Suppressor macrophage (primary cell): Measurements from ENCODE around the gene RNF17.
"Not testable (repeated sequence)": the region's sequence is repeated elsewhere in the genome, so short reads cannot be mapped to it uniquely, and the experiment has no call there.

ENCODE experiments used
- DNase-seq, 4 experiments: peaks; one replicate each; pipeline ENCODE4 v3.0.0-alpha.2; 2020 to 2022

RNF17 gene

GRCh38 chr13:24742977-24743376 is 21.0 kb upstream of the RNF17 start:
- no peak for DNase-seq

GRCh38 chr13:24744247-24744646 is 19.7 kb upstream of the RNF17 start:
- DNase-seq = no peak

- DNase-seq = no peak
These were observed 18.5 kb upstream of the RNF17 start for GRCh38 chr13:24745516-24745860.

- DNase-seq = no peak
These were observed 17.9 kb upstream of the RNF17 start for GRCh38 chr13:24745861-24746617.

- peak in 1 of 4 experiments; percentile 12 for DNase-seq
These were observed 17.2 kb upstream of the RNF17 start for GRCh38 chr13:24746618-24747247.

- DNase-seq = no peak
These were observed 16.5 kb upstream of the RNF17 start for GRCh38 chr13:24747248-24748060.

GRCh38 chr13:24748061-24748400 is 15.9 kb upstream of the RNF17 start:
- no peak for DNase-seq

- DNase-seq = no peak
These were observed 4.8 kb upstream of the RNF17 start for GRCh38 chr13:24759197-24759596.

GRCh38 chr13:24764276-24764630 is 284 bp downstream of the RNF17 start:
- DNase-seq = no peak

- no peak for DNase-seq
These were observed 13.2 kb downstream of the RNF17 start for GRCh38 chr13:24777171-24777570.

- no peak for DNase-seq
These were observed 20.4 kb downstream of the RNF17 start for GRCh38 chr13:24784319-24784718.

GRCh38 chr13:24788538-24788937 is 24.6 kb downstream of the RNF17 start:
- DNase-seq = no peak

GRCh38 chr13:24802074-24802473 is 38.1 kb downstream of the RNF17 start:
- DNase-seq = no peak

- no peak for DNase-seq
These were observed 57.2 kb downstream of the RNF17 start for GRCh38 chr13:24821207-24821606.

- DNase-seq = no peak
These were observed 58.7 kb downstream of the RNF17 start for GRCh38 chr13:24822640-24823039.

- DNase-seq = not testable (repeated sequence)
These were observed 59.2 kb downstream of the RNF17 start for GRCh38 chr13:24823122-24823710.

GRCh38 chr13:24827799-24828198 is 63.8 kb downstream of the RNF17 start:
- no peak for DNase-seq

GRCh38 chr13:24834902-24835510 is 71.0 kb downstream of the RNF17 start:
- DNase-seq = peak in 1 of 4 experiments; percentile 22

- DNase-seq = not testable (repeated sequence)
These were observed 73.6 kb downstream of the RNF17 start for GRCh38 chr13:24837528-24837927.

- peak in 3 of 4 experiments; percentile 5 to 14 (median 9) for DNase-seq
These were observed 78.7 kb downstream of the RNF17 start for GRCh38 chr13:24842549-24843274.

GRCh38 chr13:24851546-24851945 is 87.6 kb downstream of the RNF17 start:
- DNase-seq = no peak

- DNase-seq = no peak
These were observed 90.3 kb downstream of the RNF17 start for GRCh38 chr13:24854311-24854710.
